HG02973 (cell line): Measurements from ENCODE around the gene LZTS2.
"Not testable (repeated sequence)": the region's sequence is repeated elsewhere in the genome, so short reads cannot be mapped to it uniquely, and the experiment has no call there.

ENCODE experiments used
- ATAC-seq: cut with Tn5 transposase; IDR thresholded peaks from one replicate; pipeline ENCODE4 v1.9.1; 2021; ENCODE audit warnings: moderate library complexity; ENCODE audit not compliant: unreplicated experiment

Gene LZTS2

DNA sequence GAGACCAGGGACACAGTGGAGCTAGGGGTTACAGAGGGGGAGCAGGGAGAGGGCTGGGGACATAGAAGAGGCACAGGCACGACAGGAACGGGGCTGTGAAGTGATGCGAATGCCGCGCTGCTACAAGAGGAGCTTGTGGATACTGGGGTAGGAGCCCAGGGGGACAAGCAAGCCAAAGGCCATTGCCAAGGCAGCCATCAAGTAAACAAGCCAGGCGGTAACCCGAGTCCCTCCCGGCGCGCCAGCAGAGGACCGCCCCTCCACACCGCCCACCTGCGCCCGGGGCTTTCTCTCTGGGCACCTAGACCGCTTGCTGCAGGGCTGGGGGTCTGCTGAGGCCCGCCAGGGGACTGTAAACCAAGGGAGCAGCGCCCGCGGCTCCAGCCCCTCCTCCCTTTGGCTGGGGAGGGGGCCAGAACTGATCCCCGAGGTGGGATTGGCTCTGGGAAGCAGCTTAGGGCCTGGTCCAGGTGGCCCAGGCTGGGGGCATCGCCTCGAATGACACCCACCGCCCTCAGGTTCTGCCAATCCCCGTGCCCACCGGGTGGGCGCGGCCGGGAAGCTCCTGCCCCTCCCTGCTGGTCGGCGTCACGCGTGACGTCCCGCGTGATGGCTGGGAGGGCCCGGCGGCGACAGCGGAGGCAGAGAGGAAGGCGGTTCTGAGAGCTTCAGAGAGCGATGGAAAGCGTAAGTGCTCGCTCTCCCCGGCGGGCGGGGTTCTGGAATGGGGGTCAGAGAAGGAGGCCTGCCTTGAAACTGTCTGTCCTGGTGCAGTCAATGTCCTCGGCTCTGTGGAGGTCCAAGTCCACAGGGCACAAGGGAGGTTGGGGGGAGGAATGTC, 32.4 kb downstream of the LZTS2 start:
- ATAC-seq = peak; percentile 43

DNA sequence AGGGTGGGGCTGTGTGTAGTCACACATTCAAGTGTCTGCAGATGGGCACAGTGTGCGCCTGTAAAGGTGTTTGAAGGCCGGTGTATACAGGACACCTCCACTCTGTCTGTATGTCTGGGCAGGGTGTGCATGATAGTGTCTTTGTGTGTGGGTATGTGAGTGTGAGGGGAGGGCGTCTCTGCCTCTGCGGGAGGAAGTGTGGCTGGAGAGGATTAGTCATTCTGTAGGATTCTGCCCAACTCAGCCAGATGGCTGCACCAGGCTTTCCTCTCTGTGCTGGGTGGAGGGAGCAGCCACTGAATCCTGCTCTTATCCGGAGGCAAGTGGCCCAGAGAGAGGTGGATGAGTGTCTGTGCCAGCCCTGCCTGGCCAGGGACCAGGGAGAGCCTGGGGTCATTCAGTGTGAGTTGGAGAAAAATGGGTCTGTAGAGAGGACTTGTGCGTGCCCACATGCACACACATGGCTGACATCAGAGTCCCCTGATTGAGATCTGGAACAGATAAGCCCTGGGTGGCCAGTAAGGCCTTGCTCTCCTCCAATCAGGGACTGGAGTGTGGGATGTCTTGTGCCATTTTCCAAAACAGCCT, 33.1 kb downstream of the LZTS2 start:
- ATAC-seq = peak; percentile 3

DNA sequence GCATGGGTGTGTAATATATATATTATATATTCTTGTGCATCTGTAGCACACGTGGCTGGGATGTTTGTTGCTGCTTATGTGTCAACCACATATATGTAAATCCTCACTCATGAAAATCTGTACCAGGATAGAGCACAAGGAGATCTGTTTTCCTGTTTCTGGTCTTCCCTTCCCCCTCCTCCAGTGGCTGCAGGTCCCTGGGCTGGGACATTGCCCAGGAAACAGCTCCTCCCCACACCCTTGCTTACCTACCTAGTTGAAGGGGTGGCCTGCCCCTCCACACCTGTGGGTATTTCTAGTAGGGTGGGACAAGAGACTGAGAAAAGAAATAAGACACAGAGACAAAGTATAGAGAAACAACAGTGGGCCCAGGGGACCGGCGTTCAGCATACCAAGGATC, 33.7 kb downstream of the LZTS2 start:
- ATAC-seq = no peak

DNA sequence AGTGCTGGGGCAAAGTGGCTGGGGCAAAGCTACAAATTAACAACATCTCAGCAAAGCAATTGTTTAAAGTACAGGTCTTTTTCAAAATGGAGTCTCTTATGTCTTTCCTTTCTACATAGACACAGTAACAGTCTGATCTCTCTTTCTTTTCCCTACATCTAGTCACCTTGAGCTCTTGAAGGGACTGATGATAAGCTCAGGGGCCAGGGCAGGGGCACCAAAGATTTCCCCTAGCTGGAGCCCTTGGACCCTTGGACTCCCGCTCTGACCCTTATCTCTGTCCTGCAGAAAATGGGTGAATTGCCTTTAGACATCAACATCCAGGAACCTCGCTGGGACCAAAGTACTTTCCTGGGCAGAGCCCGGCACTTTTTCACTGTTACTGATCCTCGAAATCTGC, 34.8 kb downstream of the LZTS2 start:
- ATAC-seq = not testable (repeated sequence)

DNA sequence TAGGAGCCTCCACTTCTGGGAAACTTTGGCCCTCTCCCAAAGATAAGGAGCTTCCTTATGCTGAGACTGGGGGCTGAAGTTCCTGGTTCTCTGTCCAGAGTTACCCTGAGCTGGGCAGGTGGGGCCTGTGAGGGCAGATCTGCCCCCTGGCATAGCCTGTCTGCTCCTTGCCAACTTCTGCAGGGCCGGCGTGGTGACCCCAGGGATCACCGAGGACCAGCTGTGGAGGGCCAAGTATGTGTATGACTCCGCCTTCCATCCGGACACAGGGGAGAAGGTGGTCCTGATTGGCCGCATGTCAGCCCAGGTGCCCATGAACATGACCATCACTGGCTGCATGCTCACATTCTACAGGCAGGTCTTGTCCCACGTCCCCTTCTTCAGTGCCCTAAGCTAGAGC, 35.7 kb downstream of the LZTS2 start:
- ATAC-seq = no peak

DNA sequence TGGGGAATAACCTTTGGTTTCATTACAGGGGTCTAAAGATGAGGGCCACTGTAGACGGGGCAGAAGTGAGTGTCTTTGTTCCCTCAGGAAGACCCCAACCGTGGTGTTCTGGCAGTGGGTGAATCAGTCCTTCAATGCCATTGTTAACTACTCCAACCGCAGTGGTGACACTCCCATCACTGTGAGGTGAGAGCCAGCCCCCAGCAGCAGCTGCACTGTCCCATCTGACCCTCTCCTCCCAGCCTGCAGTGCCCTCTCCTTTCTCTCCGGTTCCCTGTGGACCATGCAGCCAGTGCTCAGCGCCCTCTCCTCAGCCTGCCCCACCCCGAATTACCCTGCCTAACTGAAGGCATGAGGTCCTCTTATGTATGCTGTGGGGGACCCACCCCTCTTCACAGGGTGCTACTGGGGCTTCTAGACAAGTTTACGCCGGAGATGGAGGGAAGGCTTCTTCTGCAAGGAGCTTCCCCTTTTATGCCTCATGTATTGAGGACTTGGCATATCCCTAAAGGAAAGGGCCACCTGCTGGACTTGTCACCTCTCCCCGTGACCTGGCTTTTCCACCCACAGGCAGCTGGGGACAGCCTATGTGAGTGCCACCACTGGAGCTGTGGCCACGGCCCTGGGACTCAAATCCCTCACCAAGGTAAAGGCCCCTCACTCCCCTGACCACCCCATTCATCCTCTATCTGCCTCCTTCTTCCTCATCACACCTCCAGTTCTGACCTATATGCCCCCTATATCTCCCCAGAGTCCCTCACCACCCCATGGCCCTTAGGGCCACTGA, 36.5 kb downstream of the LZTS2 start:
- ATAC-seq = no peak

DNA sequence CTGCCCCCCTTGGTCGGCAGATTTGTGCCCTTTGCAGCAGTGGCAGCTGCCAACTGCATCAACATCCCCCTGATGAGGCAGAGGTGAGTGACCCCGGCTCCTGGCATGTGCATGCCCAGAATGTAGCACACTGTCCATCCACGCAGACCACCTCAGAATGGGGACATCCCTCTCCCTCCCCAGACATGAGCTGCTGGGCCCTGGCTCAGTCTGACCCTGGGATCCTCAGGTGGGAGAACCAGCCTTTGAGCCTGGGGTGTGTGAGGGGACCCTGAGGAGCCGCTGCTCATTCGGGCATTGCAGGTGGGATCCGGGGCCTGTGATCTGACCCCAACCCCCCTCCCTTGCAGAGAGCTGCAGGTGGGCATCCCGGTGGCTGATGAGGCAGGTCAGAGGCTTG, 37.1 kb downstream of the LZTS2 start:
- ATAC-seq = no peak

DNA sequence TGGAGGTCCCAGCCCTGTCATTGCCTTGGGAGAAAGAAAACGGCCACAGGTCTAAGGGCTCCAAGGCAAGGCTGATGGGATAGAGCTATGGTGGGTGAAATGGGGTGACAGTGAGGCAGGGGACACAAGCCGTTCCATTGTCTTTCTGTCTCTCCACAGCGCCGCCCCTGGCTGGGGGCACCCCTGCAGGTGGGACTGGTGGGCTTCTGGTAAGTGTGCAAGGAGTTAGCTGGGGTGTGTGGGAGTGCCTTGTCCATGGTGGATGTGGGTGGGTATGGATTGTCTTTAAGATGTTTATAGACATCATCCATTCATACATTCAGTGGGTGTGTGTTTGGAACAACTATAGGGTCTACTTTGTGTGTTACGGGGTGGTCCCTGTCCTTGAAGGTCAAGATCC, 38.9 kb downstream of the LZTS2 start:
- no peak for ATAC-seq

DNA sequence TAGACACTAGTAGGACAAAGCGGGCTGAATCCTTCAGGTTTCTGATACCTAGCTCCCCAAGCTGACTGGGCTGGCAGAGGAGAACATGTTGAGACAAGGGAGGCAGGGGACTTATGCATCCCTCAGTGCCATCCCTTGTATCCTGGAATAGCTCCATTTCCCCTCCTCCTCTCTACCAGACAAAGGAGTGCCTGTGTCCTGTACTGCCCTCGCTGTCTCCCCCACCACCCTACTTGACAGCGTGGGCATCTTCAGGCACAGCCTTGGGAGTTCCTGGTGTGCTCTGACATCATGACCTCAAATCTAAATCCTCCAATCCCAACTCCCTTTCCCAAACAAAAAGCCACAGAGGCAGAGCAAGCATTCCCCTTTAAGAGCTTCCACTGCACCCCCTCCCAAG, 40.5 kb downstream of the LZTS2 start:
- ATAC-seq = no peak

DNA sequence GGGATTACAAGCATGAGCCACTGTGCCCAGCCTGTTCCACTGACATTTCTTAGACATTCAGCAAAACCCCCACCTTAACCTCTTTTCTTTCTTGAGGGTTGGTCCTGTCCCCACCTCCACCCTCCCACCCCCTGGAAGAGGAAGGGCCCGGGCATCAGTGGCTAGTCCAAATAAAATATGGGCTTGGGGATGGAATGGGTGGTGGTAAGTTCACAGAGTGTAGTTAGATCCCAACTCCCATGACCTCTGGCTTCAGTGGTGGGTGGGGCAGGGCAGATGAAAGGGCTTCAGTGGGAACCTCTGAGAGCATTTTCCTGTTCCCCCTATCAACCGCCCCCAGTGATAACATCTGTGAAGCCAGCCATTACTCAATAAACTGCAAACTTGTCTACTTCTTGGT, 41.2 kb downstream of the LZTS2 start:
- no peak for ATAC-seq

DNA sequence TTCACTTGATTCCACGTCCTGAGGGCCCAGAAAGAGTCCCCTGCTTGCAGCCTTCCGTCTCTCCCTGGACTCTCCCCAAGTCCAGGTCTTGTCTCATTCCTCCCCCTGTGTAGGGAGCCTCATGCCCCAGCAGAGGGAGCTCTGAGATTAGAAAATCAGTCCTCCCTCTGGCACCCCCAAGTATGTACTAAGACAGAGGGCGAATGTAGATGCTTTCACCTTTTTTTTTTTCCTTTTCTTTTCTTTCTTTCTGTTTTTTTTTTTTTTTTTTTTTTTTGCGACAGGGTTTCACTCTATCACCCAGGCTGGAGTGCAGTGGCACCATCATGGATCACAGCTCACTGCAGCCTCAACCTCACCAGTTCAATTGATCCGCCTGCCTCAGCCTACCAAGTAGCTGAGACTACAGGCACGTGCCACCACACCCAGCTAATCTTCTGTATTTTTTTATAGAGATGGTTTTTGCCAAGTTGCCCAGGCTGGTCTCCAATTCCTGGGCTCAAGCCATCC, 41.7 kb downstream of the LZTS2 start:
- peak; percentile 58 for ATAC-seq

DNA sequence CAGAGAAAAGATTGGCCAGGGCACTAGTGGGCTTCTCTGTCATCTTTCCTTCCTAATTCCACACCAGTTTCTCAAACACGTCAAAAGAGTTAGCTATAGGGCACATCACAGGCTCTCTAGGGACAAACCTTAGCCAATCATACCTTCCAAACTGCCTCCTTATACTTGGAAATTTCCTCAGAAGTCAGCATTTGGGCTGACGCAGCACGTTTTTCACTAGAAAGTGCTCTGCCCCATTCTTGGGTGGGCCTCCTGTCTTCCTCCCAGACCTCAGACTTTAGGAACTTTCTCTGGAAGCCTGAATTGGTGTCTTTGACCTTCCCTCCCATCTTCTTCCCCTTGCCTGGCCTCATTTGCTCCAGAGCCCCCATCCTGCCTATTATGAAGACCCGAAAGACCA, 42.5 kb downstream of the LZTS2 start:
- ATAC-seq = no peak

DNA sequence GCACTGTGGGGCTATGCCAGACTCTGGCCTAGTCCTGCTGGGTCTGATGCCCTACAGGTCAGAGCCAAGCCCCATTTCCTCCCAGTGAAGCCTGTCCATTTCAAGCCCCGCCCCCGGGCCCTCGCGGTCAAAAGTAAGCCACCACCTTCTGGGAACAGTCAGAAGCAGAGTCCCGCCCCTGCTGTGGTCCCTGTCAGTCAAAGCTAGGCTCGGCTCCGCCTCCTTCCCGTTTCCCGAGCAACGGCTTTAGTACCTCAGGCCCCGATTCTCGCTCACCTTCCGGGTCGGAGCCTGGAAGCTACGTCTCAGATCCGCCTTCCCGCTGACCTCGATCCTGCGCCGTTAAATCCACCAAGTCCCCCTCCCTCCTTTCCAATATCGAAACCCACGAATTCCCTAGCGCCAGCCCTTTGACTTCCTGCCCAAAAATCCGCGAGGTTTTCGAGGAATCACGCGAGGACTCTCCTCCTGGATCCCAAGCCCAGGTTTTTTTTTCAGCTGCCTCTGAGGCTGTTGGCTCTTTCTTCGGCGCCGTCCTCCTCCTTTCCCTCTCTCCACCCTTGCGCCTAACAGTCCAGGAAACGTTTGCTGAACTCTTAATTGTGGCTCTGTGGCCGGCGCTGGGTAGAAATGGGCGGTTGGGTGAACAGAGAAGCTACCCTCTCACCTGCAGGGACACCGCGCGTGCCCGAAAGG, 43.2 kb downstream of the LZTS2 start:
- peak; percentile 92 for ATAC-seq

DNA sequence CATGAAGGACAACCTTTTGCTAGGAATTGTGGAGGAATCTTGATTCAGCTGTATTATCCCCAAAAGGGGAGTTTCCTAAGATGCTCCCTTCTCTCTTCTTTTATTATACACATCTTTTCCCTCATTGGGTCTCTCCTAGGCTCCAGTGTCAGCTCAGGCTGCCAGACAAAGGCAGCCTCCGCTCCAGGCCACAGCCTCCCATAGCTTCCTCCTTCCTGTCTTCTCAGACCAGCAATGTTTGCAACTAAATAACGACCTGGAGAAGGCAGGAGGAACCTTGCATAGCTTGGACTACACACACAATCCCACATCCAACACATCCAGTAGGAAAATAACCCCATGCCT, 43.7 kb downstream of the LZTS2 start:
- no peak for ATAC-seq

DNA sequence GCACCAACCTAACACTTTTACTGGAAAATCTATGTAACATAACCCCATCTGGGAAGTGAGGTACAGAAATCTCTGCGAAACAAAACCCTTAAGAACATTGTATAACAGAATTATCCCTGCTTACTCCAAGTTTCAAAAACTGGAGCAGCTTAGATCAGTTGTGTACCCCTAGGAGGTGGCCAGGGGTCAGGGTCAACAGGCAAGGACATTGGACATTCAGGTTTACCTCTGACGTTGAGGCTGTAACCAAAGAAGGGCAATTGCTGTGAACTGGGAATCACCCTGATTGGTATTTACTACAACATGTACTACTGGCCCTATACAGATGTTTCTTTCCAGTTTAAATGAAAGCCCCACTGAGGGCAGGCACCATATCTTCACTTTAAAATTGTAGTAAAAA, 44.5 kb downstream of the LZTS2 start:
- no peak for ATAC-seq

DNA sequence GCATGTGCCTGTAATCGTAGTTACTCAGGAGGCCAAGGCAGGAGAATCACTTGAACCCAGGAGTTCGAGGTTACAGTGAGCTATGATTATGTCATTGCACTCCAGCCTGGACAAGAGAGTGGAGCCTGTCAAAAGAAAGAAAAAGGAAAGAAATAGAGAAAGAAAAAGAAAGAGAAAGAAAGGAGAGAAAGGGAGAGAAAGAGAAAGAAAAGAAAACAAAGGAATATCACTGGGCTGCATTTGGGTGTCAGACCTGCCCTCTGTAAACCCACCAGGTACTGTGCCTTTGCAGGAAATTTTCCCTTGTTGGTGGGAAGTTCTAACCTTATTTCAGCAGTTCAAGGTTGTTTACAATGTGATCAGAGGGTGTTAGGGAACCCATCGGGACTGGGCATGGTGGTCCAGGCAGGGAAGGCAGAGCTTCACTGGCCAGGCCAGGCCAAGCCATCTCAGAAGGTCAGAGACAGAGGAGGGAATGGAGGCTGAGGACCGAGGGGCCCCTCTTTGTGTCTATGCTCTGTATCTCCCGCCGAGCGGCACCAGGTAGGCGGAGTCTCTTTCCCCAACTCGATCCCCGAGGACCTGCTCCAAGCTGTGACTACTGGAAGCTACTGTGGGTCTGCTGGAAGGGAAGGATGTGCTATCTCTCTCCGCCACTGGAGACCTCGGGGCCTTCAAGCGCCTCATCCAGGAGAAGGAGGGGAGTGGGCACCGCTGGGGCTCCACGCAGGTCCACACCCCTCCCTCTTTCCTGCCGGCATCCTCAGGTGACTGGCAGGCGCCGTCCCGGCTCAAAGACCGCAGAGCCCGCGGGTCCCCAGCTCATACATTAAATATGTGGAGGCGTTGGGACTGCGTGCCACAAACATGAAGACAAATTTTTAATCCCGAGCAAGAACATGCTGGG, 47.0 kb downstream of the LZTS2 start:
- no peak for ATAC-seq

DNA sequence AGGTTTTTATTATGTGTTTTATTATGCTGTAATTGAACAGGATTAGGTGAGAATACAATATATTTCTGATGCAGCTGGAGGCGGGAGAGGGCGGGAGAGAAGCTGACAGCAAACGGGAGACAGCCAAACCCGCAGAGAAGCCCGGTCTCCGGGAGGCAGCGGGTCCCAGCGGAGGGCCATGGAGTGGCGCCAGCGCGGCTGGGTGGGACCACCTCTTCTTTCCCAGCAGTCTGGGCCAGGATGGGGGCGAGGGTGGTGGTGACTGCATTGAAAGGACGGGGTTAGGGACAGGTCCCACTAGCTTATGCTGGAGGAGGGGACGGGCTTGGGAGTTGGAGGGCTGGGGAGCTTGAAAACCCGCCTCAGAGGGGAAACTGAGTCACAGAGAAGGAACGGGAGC, 47.7 kb downstream of the LZTS2 start:
- ATAC-seq = no peak

DNA sequence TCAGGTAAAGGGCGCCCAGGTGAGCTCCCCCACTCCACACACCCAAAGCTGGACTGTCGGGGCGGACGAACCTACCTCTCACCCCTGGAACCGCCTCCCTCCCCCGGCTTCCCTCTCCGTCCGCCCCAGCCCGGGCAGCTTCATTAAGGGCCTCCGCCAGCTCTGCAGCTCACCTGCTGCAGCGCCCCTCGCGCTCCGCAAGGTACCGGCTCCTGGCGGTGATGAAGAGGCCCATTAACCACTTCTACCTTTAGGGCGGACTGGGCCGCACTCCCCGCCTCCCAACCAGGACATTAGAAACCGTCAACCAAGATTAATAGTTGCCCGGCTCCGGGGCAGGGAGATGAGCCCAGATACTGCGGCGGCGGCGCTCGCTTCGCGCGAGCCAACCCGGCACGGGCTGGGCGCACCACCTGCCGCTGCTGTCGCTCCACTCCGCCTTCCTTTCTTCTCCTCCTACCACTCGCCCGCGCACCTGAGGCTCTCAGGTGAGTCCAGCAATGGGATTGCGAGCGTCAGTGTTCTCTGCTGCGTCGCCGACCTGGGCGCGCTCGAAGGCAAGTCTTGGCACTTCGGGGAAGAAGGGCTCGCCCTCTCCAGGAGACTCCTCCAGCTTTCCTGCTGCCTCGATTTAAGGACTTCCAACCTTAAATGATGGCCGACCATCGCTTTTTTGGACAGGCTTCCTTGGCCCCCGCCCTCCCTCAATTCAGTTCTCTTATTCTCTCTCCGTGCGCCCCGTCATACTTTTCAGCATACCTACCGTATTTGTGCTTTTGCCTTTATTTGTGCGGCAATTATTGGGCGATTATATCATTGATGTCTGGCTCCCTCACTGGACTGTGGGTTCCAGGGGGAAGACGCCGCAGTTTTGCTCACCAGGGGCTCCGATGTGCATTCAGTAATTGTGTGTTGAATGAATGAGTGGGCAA, 48.6 kb downstream of the LZTS2 start:
- no peak for ATAC-seq
